Keratinocyte (primary cell): ENCODE data around the gene MANBA.

Experiments
- CTCF ChIP-seq, 3 experiments: IDR thresholded peaks in 1 of 3; conservative IDR thresholded peaks in 1 of 3; optimal IDR thresholded peaks in 1 of 3; 2 replicates in 2 of 3; 3 replicates in 1 of 3; pipeline versions ENCODE3 to v1.5.1; 2011; ENCODE audit warnings: low read length in 3 of 3, mild to moderate bottlenecking in 3 of 3, moderate library complexity in 2 of 3, control low read depth in 1 of 3, inconsistent platforms in 1 of 3; ENCODE audit not compliant: insufficient read depth in 2 of 3; ENCODE audit errors: extremely low read depth in 1 of 3
- EZH2 ChIP-seq: IDR thresholded peaks from one replicate; pipeline ENCODE4 v1.6.1; 2012; ENCODE audit warnings: inconsistent platforms, mild to moderate bottlenecking, low read length, moderate library complexity

DNA sequence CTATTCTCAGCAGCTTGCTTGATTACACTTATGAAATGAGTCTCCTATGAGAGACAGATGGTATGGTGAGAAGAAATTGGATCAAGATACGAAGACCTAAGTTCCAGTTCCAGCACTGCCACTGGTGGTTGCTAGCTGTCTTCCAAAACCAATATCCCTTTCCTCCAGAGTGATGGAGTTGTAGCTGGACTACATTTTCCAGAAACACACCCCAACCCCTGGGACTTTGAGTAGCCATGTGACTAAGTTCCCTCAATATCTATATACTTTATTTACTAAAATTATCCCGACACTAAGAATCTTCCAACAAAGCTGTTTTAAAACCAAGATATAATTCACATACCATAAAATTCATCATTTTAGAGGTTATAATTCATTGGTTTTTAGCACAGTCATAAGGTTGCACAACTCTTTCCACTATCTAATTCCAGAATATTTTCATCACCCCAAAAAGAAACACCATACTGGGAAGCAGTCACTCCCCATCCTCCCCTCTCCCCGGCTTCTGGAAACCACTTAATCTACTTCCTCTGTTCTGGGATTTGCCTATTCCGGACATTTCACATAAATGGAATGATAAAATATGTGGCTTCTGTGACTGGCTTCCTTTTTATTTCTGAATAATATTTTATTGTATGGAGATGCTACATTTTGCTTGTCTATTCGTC, 118.0 kb downstream of the MANBA start:
- TF ChIP-seq EZH2 (no peak), CTCF (optimal IDR thresholded peaks at IDR 0.05 in 1 of 3, IDR thresholded peaks at IDR 0.05 in 1 of 3, conservative IDR thresholded peaks at IDR 0.05 in 1 of 3; ENCODE audit: extremely low read depth in 1 of 3, insufficient read depth in 2 of 3, low read length in 3 of 3) (no peak)
